ENCODE results near the gene BNC2. TPM values are rescaled to one million over a fixed set of nuclear protein-coding genes. Genes with fewer than 3 reads are reported as not detected.

The BNC2 gene
- total and polyA plus RNA-seq, 4 donors, result 3.1 to 51.2 (median 16.9) TPM

DNA sequence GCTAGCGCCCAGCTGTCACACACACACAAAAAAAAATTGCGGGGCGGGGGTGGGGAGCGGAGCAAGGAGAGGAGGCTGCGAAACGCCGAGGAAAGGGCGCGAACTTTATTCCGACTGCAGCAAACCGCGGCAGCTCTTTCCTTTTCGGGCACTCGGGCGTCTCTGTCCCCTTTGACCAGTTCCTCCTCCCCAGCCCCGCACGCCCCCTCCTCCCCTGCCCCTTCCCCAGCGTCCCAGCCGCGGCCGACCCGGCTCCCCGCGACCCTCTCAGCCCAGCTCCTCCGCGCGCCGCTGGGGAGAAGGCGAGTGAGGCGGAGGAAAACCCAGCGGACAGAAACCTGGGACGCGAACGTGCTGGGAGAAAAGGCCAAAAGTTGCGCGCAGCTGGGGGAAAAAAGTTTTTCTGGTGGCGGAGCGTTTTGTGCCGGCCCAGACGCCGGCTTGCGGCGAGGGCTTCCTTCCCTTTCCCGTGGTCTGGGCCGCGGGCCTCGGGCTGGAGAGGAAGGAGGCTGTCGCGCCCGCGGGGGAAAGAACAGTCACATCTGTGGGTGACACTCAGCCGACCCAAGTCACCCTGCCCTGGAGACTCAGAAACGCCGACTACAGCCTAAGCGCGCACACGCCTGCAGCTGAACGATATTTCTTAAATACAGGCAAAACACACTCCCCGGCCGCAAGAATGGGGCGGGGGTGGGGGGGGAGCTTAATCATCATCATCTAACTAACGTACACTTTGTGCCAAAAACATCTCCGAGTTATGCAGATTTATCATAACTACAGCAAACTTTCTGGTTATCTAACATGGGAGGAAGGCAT is 1.1 kb upstream of the BNC2 start:
- Histone ChIP-seq H3K27me3 (ENCODE audit: control insufficient read depth, insufficient read depth, low read length) (peaks cover 53% of the 10 kb centered on the region), H3K36me3 (ENCODE audit: control insufficient read depth, insufficient read depth, low read length) (no peaks in the 10 kb centered on the region), H3K4me3 (ENCODE audit: low read depth, low read length) (peak overlapping the region; percentile 54), H3K9me3 (ENCODE audit: control insufficient read depth, insufficient read depth, low read length) (no peaks in the 10 kb centered on the region), H3K4me1 (ENCODE audit: control insufficient read depth, insufficient read depth, low read length) (peaks cover 21% of the 10 kb centered on the region), H3K27ac (ENCODE audit: low read depth, low read length) (peak overlapping the region; percentile 75)
- DNase-seq (ENCODE audit: low read depth in 4 of 6, low spot score in 6 of 6), result peak in 1 of 6 donors; percentile 61
- WGBS (ENCODE audit: insufficient coverage), result 0% methylated on average over 35 of the region's 63 CpGs

- Histone ChIP-seq H3K36me3 (ENCODE audit: control insufficient read depth, insufficient read depth, low read length) (no peaks in the 10 kb centered on the region), H3K4me1 (ENCODE audit: control insufficient read depth, insufficient read depth, low read length) (peaks cover 21% of the 10 kb centered on the region), H3K27ac (ENCODE audit: low read depth, low read length) (peak overlapping the region; percentile 25), H3K27me3 (ENCODE audit: control insufficient read depth, insufficient read depth, low read length) (peaks cover 56% of the 10 kb centered on the region), H3K4me3 (ENCODE audit: low read depth, low read length) (peak overlapping the region; percentile 54), H3K9me3 (ENCODE audit: control insufficient read depth, insufficient read depth, low read length) (no peaks in the 10 kb centered on the region)
- peak in 1 of 6 donors; percentile 44 for DNase-seq (ENCODE audit: low read depth in 4 of 6, low spot score in 6 of 6)
- 0% methylated on average over 53 of the region's 58 CpGs for WGBS (ENCODE audit: insufficient coverage)
Measured at GRCh38 chr9:16869882-16870595, 431 bp downstream of the BNC2 start.

DNA sequence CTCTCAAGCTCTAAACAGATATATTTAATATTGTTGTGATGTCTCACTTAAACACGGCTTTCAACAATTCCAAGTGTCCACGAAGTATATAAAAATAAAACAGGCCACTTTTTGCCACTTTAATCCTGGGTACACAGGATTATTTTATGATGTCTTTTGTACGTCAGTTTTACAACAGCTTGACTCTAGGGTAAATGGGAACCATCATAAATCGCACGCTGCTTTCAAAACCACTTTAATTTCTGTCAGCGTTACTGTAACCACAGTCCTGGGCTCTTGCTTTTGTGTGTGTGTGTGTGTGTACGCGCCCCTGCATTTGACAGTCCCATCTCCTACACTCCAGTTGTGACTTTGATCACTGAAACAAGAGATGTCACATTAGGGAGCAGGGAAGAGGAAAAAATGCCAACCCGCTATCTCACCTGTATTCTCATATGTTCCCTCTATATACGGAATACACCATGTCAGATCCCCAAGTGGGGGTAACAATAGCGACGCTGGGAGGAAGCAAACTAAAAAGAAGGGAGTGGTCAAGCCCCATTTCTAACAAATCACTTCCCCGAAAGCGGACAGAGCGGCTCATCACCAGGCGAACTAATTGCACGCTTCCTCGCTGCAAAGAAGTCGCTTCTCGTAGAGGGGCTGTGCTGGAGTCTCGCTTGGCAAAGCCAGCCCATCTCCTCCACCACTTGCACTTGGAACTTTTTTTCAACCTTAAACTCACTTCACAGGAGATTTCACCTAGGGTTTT is 1.2 kb downstream of the BNC2 start:
- 2% methylated on average over 10 of the region's 21 CpGs for WGBS (ENCODE audit: insufficient coverage)
- peaks cover 62% of the 10 kb centered on the region for H3K27me3 ChIP-seq (ENCODE audit: control insufficient read depth, insufficient read depth, low read length)
- H3K36me3 ChIP-seq (ENCODE audit: control insufficient read depth, insufficient read depth, low read length), result no peaks in the 10 kb centered on the region
- H3K4me3 ChIP-seq (ENCODE audit: low read depth, low read length), result peak overlapping the region; percentile 54
- H3K9me3 ChIP-seq (ENCODE audit: control insufficient read depth, insufficient read depth, low read length), result no peaks in the 10 kb centered on the region
- H3K4me1 ChIP-seq (ENCODE audit: control insufficient read depth, insufficient read depth, low read length), result peaks cover 21% of the 10 kb centered on the region
- H3K27ac ChIP-seq (ENCODE audit: low read depth, low read length), result peak overlapping the region; percentile 25
- DNase-seq (ENCODE audit: low read depth in 4 of 6, low spot score in 6 of 6), result peak in 2 of 6 donors; percentile 60 to 65

DNA sequence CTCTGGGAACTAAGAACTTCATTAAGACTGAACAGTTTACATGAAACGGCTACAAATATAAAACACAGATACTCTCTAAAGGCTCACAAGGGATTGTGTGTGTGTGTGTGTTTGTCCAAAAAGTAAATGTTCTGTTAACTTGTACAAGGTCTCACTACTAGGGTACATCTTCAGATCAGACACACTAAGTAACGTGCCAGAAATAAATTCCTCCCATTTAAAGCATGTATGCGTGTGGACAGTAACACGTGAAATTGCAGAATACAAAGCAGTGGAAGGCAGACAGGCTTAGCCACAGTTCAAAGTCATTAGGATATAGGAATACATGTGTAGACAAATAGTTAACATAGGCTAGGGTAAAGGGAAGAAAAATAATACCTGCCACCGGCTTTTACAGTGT is 1.8 kb downstream of the BNC2 start:
- WGBS (ENCODE audit: insufficient coverage), result 50% methylated on average over 2 of the region's 5 CpGs

GRCh38 chr9:16867576-16868311 is 2.7 kb downstream of the BNC2 start:
- DNase-seq (ENCODE audit: low read depth in 4 of 6, low spot score in 6 of 6), result peak in 1 of 6 donors; percentile 18
- Histone ChIP-seq H3K36me3 (ENCODE audit: control insufficient read depth, insufficient read depth, low read length) (no peaks in the 10 kb centered on the region), H3K4me1 (ENCODE audit: control insufficient read depth, insufficient read depth, low read length) (peaks cover 21% of the 10 kb centered on the region), H3K27ac (ENCODE audit: low read depth, low read length) (peak overlapping the region; percentile 61), H3K9me3 (ENCODE audit: control insufficient read depth, insufficient read depth, low read length) (no peaks in the 10 kb centered on the region), H3K4me3 (ENCODE audit: low read depth, low read length) (peak overlapping the region; percentile 21), H3K27me3 (ENCODE audit: control insufficient read depth, insufficient read depth, low read length) (peaks cover 65% of the 10 kb centered on the region)
- WGBS (ENCODE audit: insufficient coverage), result 65% methylated on average over 10 of the region's 10 CpGs

More for the DNA sequence above, 1.8 kb downstream of the BNC2 start:
- peaks cover 62% of the 10 kb centered on the region for H3K27me3 ChIP-seq (ENCODE audit: control insufficient read depth, insufficient read depth, low read length)
- peaks cover 21% of the 10 kb centered on the region for H3K4me1 ChIP-seq (ENCODE audit: control insufficient read depth, insufficient read depth, low read length)
- H3K36me3 ChIP-seq (ENCODE audit: control insufficient read depth, insufficient read depth, low read length), result no peaks in the 10 kb centered on the region
- H3K9me3 ChIP-seq (ENCODE audit: control insufficient read depth, insufficient read depth, low read length), result no peaks in the 10 kb centered on the region
- no peak for DNase-seq (ENCODE audit: low read depth in 4 of 6, low spot score in 6 of 6)
- H3K27ac ChIP-seq (ENCODE audit: low read depth, low read length), result peak overlapping the region; percentile 34
- H3K4me3 ChIP-seq (ENCODE audit: low read depth, low read length), result peak overlapping the region; percentile 54

- Histone ChIP-seq H3K9me3 (ENCODE audit: control insufficient read depth, insufficient read depth, low read length) (no peaks in the 10 kb centered on the region), H3K4me1 (ENCODE audit: control insufficient read depth, insufficient read depth, low read length) (peaks cover 19% of the 10 kb centered on the region), H3K36me3 (ENCODE audit: control insufficient read depth, insufficient read depth, low read length) (no peaks in the 10 kb centered on the region), H3K4me3 (ENCODE audit: low read depth, low read length) (no peak overlapping the region), H3K27me3 (ENCODE audit: control insufficient read depth, insufficient read depth, low read length) (peaks cover 56% of the 10 kb centered on the region), H3K27ac (ENCODE audit: low read depth, low read length) (peak overlapping the region; percentile 16)
- WGBS (ENCODE audit: insufficient coverage), result 80% methylated on average over 1 of the region's 2 CpGs
- no peak for DNase-seq (ENCODE audit: low read depth in 4 of 6, low spot score in 6 of 6)
Measured at GRCh38 chr9:16866587-16866986, 3.9 kb downstream of the BNC2 start.

GRCh38 chr9:16864649-16865434 is 5.6 kb downstream of the BNC2 start:
- WGBS (ENCODE audit: insufficient coverage), result 26% methylated on average over 6 of the region's 10 CpGs
- no peaks in the 10 kb centered on the region for H3K36me3 ChIP-seq (ENCODE audit: control insufficient read depth, insufficient read depth, low read length)
- peaks cover 40% of the 10 kb centered on the region for H3K27me3 ChIP-seq (ENCODE audit: control insufficient read depth, insufficient read depth, low read length)
- H3K4me1 ChIP-seq (ENCODE audit: control insufficient read depth, insufficient read depth, low read length), result peaks cover 4% of the 10 kb centered on the region
- no peak overlapping the region for H3K4me3 ChIP-seq (ENCODE audit: low read depth, low read length)
- H3K9me3 ChIP-seq (ENCODE audit: control insufficient read depth, insufficient read depth, low read length), result no peaks in the 10 kb centered on the region
- peak in 1 of 6 donors; percentile 47 for DNase-seq (ENCODE audit: low read depth in 4 of 6, low spot score in 6 of 6)
- peak overlapping the region; percentile 19 for H3K27ac ChIP-seq (ENCODE audit: low read depth, low read length)

- Histone ChIP-seq H3K27ac (ENCODE audit: low read depth, low read length) (no peak overlapping the region), H3K27me3 (ENCODE audit: control insufficient read depth, insufficient read depth, low read length) (no peaks in the 10 kb centered on the region), H3K9me3 (ENCODE audit: control insufficient read depth, insufficient read depth, low read length) (no peaks in the 10 kb centered on the region), H3K4me3 (ENCODE audit: low read depth, low read length) (no peak overlapping the region), H3K36me3 (ENCODE audit: control insufficient read depth, insufficient read depth, low read length) (no peaks in the 10 kb centered on the region), H3K4me1 (ENCODE audit: control insufficient read depth, insufficient read depth, low read length) (no peaks in the 10 kb centered on the region)
- 73% methylated on average over 1 of the region's 3 CpGs for WGBS (ENCODE audit: insufficient coverage)
- no peak for DNase-seq (ENCODE audit: low read depth in 4 of 6, low spot score in 6 of 6)
Measured at GRCh38 chr9:16848179-16848578, 22.3 kb downstream of the BNC2 start.

Measured in spinal cord (tissue), 10 donors.